B cell (primary cell): ENCODE measurements around the gene SPHK1.

Experiments
- CTCF ChIP-seq: fragments of 200-600 bp; IDR thresholded peaks from one replicate; pipeline ENCODE4 v1.8.0; 2022; ENCODE audit warnings: antibody characterized with exemption, mild to moderate bottlenecking
- EZH2 ChIP-seq: IDR thresholded peaks from 2 replicates; pipeline ENCODE4 v1.6.1; 2012; ENCODE audit warnings: borderline replicate concordance, low read depth, mild to moderate bottlenecking, moderate library complexity, low read length; ENCODE audit not compliant: insufficient read depth, poor library complexity, severe bottlenecking

- TF ChIP-seq CTCF = no peak
- no peak for TF ChIP-seq EZH2
Observed at GRCh38 chr17:76434870-76435269, 50.5 kb downstream of the SPHK1 start.
